ENCODE measurements around the gene GNL1.
A peak's percentile ranks its signal among the peaks of the same experiment; 100 is the strongest.

Gene GNL1

DNA sequence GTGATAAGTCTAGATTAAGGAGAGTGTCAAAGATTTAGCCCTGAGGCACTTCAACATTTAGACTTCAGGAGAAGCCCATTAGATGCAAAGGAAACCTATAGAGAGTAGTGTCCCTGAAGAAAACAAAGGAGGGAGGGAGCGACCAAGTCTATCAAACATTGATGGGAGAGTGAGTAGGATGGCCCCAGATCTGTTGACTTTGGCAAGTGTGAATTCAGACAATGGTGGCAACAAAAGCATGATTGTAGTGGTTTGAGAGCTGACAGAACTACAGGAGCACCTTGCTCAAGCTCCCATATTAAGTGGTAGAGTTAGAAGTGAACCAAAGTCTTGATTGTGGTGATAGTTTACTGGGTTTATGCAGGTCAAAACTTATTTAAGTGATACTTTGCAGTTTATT lies 14.0 kb upstream of the GNL1 start:
- DNase-seq (ENCODE audit: low read depth), result no peak

DNA sequence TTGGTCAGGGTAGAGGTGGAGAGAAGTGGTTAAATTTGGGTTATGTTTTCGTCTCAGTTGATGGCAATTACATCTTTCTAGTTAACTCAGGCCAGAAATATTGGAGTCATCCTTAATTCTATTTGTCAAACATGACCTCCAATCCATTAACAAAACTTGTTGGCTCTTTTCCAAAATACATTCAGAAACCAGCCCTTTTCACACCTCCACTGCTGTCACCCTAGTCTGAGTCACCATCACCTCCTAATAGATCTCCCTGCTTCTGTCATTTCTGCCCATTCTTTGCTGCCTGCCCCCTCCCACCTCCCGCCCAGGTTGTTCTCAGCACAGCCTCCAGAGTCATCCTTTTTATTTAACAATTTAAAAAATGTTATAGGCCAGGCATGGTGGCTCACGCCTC lies 12.0 kb upstream of the GNL1 start:
- DNase-seq (ENCODE audit: low read depth), result no peak

DNA sequence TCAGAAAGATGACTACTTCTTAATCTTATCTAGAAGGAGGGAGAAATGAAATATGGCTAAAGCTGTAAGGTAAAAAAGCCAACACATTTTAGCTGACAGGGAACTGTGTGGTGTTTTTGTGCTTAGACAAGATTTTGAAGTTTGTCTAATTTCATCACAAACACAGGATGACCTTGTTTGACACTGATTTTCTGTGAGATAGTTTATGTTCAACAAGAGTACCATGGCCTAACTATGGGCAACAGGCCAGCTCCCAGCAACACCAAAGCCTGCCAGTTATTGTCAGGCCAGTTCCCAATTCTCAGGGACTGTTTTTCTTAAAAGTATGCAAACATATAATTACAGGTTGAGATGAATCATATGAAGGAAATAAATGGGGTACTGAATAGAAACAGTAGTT lies 9.5 kb upstream of the GNL1 start:
- DNase-seq (ENCODE audit: low read depth), result no peak

DNA sequence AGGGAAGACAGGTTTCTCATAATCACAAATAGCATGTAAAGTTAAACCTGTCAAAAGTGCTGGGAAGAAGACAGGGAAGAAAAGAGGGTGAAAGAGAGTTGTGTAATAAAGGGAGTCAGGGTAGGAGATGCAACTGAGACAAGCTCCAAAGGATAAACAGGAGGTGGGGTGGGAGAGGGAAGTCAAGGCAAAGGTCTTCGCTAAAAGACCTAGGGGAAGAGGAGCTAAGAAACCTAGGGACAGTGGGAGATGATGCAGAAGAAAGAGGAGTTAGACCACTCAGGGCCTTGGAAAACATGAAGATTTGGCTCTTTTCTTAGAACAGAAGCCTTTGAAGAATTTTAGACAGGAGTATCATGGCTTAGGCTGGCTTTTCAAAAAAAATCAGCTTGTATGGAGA lies 7.8 kb upstream of the GNL1 start:
- no peak for DNase-seq (ENCODE audit: low read depth)

DNA sequence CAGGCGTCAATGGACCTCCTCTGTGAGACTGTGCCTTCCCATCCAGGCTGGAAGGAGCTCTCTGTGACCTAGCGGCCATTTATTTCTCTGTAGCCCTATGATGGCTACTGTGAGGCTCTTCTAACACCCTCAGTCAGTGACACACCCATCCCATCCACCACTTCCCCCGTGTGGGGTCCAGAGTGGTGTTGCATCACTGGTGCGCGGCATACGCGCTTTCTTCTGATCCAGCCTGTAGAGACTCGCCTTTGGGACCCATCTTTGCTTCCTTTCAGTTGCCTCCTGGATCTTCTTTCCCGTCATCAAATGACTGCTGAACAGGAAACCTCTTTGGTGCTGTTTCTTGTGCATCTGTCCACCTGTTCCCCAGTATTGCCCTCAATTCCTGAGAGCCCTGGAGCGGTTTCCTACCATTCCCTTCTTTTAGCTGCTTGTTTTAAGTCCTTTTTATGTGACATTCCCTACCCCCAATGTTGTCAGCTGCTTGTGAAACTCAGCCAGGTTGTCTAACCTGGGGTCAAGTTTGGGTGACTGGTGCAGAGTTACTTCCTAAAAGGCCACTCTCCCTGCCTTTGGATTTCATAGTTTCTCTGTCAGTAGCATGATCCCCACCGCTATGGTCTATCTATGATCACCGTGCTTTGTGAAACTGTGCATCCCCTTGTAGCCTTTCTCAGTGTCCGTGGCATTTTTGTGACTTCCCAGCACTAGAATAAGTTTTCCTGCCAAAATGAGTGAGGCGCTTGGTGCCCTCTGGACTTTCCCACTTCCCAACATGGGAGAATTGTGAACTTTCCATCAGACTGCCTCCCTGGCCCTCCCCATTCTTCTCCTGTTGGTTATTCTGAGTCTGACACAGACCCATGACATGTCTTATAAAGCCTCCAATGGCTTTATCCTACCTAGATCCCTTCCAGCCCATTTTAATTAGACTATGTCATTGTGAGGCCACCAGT lies 6.5 kb upstream of the GNL1 start:
- DNase-seq (ENCODE audit: low read depth), result no peak

DNA sequence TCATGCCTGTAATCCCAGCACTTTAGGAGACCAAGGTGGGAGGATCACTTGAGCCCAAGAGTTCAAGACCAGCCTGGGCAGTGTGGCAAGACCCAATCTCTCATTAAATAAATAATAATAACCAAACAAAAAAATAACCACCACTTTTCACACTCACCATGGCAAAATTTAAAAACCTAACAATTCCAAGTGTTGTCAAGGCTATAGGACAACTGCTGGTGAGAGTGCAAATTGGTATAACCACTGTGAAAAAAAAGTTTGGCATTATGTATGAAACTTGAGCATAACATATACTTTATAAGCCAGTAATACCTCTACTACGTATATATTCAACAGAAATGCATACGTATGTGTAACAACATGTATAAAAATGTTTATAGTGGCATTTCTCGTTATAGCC lies 4.6 kb upstream of the GNL1 start:
- no peak for DNase-seq (ENCODE audit: low read depth)

DNA sequence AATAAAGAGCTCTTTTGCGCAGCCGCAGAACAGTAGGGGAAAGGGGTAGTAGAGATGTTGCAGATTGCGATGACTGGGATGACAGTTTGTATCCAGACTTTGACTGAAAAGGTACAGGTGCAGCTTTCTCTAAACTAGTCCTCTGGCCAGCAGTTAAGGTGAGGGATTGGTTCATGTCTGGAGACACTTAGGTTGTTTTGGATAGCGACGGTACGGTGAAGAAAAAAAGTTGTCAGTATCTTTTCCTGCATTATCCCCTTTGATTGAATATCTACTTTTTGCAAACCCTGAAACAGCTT lies 1.3 kb upstream of the GNL1 start:
- no peak for DNase-seq (ENCODE audit: low read depth)

DNA sequence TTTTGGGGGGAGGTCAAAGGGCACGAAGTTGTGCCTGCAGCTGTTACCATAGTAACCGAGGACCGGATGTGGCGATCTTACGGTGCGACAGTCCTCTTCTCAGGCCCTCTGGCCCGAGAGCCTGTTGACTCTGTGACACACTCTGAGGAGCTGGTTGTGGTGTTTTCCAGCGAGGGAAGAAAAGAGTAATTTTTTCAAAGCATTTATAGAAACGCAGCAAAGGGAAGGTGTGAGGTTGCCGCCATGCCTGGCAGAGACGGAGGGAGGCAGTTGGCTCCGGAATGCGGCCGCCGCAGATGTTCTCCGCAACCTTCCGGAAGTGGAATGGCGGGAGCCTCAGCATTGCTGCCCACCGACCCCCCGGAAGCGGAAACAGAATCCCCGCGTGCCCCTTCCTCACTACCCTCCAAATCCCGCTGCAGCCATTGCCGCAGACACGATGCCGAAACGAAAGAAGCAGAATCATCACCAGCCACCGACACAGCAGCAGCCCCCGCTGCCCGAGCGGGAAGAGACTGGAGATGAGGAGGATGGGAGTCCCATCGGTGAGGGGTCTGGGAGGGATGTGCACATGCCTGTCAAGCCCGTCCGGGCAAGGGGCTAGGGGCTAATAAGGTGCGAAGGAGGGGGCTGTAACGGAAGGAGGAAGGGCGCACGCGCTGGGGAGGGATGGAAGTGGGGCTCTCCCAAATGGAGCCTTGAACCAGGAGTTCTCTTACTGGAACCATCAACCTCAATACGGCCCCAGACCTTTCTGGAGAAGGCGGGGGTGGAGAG lies 805 bp upstream of the GNL1 start, which contains the start of gene PRR3:
Gene PRR3 (plus strand): TSS at position 390 of the 777 bp plus-strand sequence. CDS start 50 bp downstream, at position 440.
- DNase-seq (ENCODE audit: low read depth), result peak; percentile 93

DNA sequence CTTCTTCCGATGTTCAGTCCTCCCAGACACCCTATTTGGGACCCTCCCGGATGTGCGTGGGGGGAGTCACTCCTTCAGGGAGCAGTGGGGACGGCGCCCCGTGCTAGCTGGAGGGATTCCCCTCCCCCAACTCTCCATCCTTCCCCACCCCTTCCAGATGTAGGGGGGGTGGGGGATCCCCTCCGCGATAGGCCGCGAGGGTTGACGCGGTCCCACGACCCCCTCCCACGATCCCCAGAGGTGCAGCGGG lies 548 bp downstream of the GNL1 start:
- DNase-seq (ENCODE audit: low read depth), result no peak

DNA sequence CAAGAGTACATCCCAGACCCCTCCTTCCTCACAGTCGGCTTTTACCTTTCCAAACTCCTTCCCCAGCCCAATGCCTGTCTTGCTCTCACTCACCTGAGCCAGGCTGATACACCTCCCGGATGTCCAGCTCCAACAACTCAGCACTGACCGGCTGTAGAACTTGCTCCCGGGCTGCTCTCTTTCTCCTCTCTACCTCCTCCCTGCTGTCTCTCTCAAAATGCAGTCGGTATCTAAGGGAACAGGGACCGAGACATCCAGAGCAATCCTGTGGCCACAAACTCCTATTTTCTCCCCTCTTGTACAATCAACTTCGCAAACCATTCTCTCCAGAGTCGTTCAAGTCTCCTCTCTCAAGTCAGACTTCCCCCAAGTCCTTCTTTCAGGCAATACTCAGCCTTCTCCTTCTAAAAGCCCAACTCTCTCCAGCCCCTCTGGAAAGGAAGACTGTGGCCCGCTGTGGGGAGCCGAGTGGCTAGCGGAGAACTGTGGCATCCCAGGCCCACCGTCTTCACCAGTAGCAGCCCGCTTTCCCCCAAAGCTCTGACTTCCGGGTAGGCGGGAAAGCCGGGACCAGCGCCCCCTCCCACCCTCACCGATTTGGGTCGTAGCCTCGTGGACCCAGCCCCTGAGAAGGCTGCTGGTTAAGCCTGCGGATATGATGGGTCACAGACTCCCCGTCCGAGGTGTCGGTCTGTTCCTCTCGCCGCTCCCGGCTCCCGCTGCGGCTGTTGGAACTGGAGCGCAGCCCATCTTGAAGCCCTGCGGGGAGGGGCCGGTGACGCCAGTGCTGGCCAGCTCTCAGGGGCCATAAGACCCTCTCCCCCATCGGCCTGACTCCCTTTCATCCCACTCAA lies 1.1 kb downstream of the GNL1 start:
- peak; percentile 43 for DNase-seq (ENCODE audit: low read depth)

DNA sequence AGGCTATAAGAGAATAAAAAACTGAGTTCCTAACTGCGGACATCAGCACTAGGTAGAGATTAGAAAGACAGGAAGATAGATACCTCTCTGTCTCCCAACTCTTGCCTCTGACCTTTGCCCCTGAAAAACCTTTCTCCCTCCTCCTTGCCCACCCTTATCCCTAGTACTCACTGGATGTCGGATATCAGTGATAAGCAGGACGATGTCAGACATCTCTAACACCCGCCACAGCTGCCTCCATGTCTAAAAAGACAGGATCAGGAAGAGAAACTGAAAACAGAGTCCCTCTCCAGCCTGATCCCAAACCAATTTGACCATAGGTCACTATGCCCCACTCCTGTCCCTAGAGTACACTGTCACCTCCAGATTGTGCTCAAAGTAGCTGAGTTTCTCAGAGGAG lies 1.9 kb downstream of the GNL1 start:
- DNase-seq (ENCODE audit: low read depth), result no peak

DNA sequence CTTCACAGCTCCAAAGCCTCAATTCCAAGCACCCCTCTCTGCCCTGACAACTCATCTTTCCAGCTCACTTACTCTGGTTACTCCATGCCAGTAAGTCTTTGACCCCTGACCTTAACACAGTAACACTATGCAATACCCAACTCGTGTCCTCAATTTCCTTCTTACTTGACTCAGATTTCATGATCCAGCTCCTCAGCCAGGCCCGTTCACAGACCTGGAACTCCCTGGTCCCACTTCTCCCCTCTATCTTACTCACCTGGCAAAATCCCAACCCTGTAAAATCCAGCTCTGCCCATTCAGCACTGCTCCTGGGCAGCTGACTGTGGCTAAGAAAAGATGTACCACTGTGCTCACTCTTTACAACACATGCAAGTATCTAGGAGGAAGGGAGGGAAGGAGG lies 7.9 kb downstream of the GNL1 start:
- DNase-seq (ENCODE audit: low read depth), result peak; percentile 25

DNA sequence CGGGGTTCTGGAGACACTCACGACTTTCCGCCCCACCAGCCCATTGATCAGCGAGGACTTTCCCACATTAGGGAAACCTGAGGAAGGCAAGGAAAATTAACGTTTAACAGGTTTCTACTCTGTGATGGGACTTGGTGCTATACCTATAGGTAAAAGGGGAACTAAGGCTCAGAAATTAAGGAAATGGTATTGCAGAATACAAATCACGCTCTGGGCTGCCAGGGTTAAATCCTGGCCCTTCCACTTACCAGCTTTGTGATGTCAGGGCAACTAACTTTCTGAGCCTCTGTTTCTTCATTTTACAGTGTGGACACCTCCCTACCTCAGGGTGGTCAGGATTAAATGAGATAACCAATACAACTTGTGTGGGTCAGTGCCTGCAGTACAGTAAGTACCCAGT lies 8.8 kb downstream of the GNL1 start:
- DNase-seq (ENCODE audit: low read depth), result no peak

DNA sequence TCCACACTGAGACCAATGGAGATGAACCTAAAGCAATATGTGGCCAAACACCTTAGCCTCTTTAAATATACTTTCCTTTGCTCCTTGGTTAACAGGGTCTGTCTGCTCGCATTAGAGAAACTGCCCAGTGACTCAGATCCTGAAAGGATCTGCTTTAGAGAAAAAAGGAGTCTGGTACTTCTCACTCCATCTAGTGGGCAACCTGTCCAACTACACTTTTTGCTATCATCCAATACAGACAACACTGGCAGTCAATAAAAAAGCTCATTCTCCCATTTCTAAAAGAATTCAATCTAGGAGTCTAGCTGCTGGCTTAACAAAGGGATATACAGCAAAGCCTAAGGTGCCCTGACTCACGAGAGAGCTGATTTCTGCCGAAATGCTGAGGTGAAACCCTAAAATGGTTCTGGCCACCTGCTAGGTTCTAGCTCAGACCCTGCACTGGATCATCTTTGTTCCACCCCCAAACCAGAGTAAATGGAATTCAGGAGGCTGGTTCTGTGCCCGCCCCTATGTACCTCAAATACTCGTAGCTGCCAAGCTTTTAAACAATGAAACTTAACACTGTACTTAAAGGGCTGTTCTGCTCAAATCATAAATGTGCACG lies 11.5 kb downstream of the GNL1 start:
- peak; percentile 80 for DNase-seq (ENCODE audit: low read depth)

DNA sequence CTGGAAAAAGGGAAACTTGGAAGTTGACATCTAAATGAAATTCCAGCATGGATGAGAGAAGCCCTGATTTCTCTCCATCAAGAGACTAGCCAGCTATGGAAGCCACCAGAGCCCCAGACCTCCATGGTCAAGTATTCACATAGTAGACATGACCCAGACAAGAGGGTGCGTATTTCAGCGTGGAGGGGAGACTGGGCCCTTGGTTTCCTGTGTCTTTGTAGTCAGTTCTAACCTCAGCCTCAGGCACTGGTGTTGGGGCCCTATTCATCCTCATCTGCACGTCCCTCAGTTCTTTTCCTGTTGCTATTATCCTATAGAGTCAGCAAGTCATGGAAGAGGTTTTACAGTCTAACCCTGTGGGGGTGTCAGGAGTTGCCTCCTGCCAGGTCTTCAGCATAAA lies 12.5 kb downstream of the GNL1 start:
- DNase-seq (ENCODE audit: low read depth), result no peak

DNA sequence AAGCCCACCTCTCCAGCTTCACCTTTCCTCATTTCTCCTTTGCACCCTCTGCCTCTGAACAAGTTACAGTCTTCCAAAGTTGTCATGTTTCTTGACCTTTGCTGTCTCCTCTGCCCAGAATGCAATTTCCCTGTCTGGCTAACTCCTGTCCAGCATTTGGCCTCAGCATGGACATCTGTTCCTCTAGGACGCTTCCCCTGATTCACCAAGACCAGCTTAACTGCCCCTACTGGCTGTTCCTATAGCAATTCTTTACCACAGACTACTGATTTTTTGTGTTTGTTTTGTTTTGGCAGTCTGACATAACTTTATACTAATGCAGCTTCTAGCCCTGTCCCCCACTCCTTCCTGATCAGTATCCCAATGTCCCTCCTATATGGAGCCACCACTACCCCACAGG lies 13.4 kb downstream of the GNL1 start:
- DNase-seq (ENCODE audit: low read depth), result peak; percentile 24

DNA sequence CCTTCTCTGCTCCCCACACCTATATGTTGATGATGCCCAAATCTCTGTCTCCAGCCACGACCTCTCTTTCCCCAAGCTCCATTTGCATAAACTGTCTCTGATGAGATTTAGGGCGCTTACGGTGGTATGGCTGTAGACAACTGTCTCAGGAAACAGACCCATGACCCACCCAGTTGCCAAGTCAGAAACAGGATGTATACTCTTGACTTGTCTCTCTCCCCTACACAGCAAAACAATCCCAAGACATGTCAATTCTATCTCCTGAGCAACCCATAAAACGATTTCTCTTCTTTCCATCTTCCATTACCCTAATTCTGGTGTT lies 13.9 kb downstream of the GNL1 start:
- no peak for DNase-seq (ENCODE audit: low read depth)

DNA sequence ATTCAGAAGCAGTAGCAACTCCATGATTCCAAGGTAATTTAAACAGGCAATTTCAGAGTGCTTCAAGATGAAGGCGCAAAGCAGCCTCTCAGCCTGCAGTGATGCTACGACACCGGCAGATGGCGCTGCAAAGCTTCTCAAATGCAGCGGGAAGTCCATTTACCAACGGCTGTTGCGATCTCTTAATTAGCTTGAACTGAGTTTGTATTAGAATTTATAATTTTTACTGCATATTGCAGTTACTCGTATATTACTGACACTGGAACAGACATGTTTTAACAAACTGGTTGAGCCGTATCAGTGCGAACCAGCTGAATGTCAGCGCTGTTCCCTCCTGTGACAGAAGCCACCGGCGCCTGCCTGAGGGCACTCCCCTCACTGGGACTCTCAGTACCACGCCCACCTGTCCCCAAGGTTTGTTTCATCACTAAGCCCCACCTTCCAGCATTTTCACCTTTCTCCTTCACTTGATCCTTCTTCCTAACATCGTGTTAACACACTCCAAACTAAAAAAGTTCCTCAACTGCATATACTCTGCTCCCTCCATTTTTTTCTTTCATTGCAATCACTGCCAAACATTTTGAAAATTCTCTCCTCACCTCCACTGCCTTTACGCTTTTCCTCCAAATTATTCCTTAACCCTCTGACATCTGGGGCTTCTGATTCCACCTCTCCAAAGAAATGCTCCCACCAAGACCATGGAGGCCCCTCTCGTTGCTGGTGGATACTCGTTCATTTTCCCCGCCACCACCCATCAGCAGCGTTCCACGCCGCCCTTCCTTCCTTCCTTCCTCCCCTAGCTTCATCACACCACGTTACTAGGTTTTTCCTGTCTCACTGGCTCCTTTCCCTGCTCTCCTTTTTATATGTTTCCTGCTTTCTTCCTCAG lies 14.5 kb downstream of the GNL1 start:
- peak; percentile 80 for DNase-seq (ENCODE audit: low read depth)

DNA sequence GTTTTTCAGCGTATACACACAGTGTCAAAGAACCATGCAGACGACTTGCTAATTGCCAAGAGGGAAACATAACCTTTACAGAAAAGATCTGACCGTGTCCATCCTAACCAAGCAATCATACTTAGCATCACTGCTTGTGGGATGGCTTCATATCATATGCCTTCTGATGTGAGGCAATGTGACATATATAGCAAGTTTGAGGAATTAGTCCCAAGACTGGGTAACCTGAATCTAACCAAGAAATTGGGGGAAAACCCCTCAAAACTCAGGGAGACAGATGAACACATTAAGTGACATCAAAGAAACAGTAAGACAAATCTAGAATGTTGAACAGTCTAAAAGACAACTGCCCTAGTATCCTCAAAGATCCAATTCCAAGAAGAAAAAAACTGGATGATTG lies 18.4 kb downstream of the GNL1 start:
- no peak for DNase-seq (ENCODE audit: low read depth)

DNA sequence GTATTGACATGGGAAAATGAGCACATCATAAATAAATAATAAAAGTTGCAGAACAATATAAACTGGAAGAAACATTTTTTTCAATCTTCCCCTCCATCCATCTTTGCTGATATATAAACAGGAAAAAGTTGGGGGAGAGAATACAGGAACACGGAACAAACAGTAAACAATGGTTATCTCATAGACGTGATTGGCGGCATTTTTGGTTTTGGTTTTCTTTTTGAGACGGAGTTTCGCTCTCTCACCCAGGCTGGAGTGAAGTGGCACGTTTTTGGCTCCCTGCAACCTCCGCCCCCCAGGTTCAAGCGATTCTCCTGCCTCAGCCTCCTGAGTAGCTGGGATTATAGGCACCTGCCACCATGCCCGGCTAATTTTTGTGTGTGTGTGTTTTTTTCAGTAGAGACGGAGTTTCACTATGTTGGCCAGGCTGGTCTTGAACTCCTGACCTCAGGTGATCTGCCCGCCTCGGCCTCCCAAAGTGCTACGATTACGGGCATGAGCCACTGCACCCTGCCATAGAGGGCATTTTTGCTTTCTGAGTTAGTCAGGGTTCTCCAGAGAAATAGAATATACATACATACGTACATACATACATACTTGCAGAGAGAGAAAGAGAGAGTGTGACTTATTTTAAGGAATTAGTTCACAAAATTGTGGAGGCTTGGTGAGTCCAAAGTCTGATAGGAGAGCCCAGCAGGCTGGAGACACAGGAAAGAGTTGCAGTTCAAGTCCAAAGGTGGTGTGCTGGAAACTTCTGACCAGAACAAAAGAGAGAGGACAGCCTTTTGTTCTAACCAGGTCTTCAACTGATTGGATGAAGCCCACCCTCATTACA lies 22.6 kb downstream of the GNL1 start:
- no peak for DNase-seq (ENCODE audit: low read depth)

DNA sequence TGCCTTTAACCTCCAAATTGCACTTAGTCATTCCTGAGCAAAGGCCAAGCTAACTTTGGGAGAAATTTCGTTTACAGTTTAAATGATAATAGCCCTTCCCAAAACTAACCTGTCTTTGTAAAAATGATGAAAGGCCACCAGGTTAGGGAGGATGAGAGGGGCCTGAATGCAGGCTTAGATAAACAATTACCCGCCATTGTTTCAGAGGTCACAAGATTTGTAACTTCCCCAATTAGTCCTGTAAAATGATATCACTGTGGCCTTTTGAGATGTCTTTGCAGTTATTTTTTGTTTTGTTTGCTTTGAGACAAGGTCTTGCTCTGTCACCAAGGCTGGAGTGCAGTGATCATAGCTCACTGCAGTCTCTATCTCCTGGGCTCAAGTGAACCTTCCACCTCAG lies 26.3 kb downstream of the GNL1 start:
- DNase-seq (ENCODE audit: low read depth), result no peak
